PC-3 (cell line): ENCODE results near the gene ITGB1. TPM values are rescaled to one million over a fixed set of nuclear protein-coding genes. Genes with fewer than 3 reads are reported as not detected.

ENCODE experiments used
- ATAC-seq: fragments of 200-7000 bp; cut with Tn5 transposase; 2 replicates; pipeline ENCODE4 v1.9.1; 2020; ENCODE audit warnings: mild to moderate bottlenecking, moderate library complexity
- BruUV-seq: library from RNA; stranded (reverse); fragments of 400-500 nt; replicated peaks from 2 replicates; lab custom pipeline; 2021; lab: Mats Ljungman, UMichigan
- CTCF ChIA-PET: fragments of 300-600 bp; sonication (Branson Sonifier 250); formaldehyde crosslinking; loops from one replicate; lab custom pipeline; 2022; ENCODE audit warnings: antibody characterized with exemption; lab: Charles Lee
- POLR2A ChIA-PET: fragments of 300-600 bp; sonication (Branson Sonifier 250); formaldehyde crosslinking; loops from one replicate; lab custom pipeline; 2022; ENCODE audit warnings: antibody characterized with exemption; ENCODE audit not compliant: unreplicated experiment; lab: Charles Lee
- DNase-seq: peaks from one replicate; pipeline ENCODE4 v3.0.0-alpha.2; 2015
- H2AFZ ChIP-seq: fragments of 300-600 bp; sonication (generic); 2 replicates; pipeline ENCODE4 v1.6.0; 2016; ENCODE audit warnings: antibody characterized with exemption, low read length
- H3F3A ChIP-seq: fragments of 300-600 bp; sonication (generic); one replicate; pipeline ENCODE4 v1.6.0; 2017; ENCODE audit warnings: antibody characterized with exemption, low read length, control low read depth, mild to moderate bottlenecking; ENCODE audit not compliant: unreplicated experiment
- H3K27ac ChIP-seq: fragments of 300-600 bp; sonication (generic); 2 replicates; pipeline ENCODE4 v1.5.1; 2016; ENCODE audit warnings: mild to moderate bottlenecking, low read length
- H3K27me3 ChIP-seq: fragments of 300-600 bp; sonication (generic); 2 replicates; pipeline ENCODE4 v1.6.1; 2016; ENCODE audit warnings: low read length, mixed read lengths
- H3K36me3 ChIP-seq: fragments of 300-600 bp; sonication (generic); 2 replicates; pipeline ENCODE4 v1.6.1; 2016; ENCODE audit warnings: low read depth, mixed run types, low read length, mixed read lengths
- H3K4me1 ChIP-seq: fragments of 300-600 bp; sonication (generic); 2 replicates; pipeline ENCODE4 v1.5.1; 2016; ENCODE audit warnings: low read length; ENCODE audit not compliant: insufficient read depth
- H3K4me2 ChIP-seq: fragments of 300-600 bp; sonication (generic); 2 replicates; pipeline ENCODE4 v1.6.0; 2016; ENCODE audit warnings: low read length
- H3K4me3 ChIP-seq: fragments of 300-600 bp; sonication (generic); 2 replicates; pipeline ENCODE4 v1.5.1; 2016; ENCODE audit warnings: mild to moderate bottlenecking, low read length, mixed read lengths
- H3K79me2 ChIP-seq: fragments of 300-600 bp; sonication (generic); 2 replicates; pipeline ENCODE4 v1.6.1; 2017; ENCODE audit warnings: low read length, mixed read lengths
- H3K9ac ChIP-seq: fragments of 300-600 bp; sonication (generic); 2 replicates; pipeline ENCODE4 v1.6.0; 2016; ENCODE audit warnings: mild to moderate bottlenecking, low read length
- H3K9me2 ChIP-seq: fragments of 300-600 bp; sonication (generic); replicated peaks from 2 replicates; pipeline ENCODE4 v1.6.1; 2016; ENCODE audit warnings: mixed run types, low read length, mixed read lengths
- H3K9me3 ChIP-seq: fragments of 300-600 bp; sonication (generic); 2 replicates; pipeline ENCODE4 v1.6.1; 2016; ENCODE audit warnings: low read length, mixed read lengths
- H4K20me1 ChIP-seq: fragments of 300-600 bp; sonication (generic); 2 replicates; pipeline ENCODE4 v1.6.1; 2016; ENCODE audit warnings: low read length, mixed read lengths
- EZH2 ChIP-seq: fragments of 300-600 bp; sonication (generic); IDR thresholded peaks from one replicate; pipeline ENCODE4 v1.6.1; 2017; ENCODE audit warnings: antibody characterized with exemption, mild to moderate bottlenecking, low read length; ENCODE audit not compliant: unreplicated experiment
- EZH2phosphoT487 ChIP-seq: fragments of 300-600 bp; sonication (generic); IDR thresholded peaks from 2 replicates; pipeline ENCODE4 v1.6.1; 2018; ENCODE audit warnings: mild to moderate bottlenecking, antibody characterized with exemption, low read length, borderline replicate concordance
- intact Hi-C: fragments of 100-400 bp; cut with micrococcal nuclease; formaldehyde crosslinking; loops from 2 replicates; pipeline ENCODE4 v1.9.0; 2023
- total RNA-seq: library from RNA; depleted of rRNA; stranded (reverse); fragments of >200 nt; gene quantifications from 2 replicates; pipeline ENCODE4 v1.2.3, GENCODE V29; 2014
- TF ChIP-seq, protein P1 (sequence below): fragments of 300-600 bp; sonication (generic); conservative IDR thresholded peaks from 2 replicates; pipeline ENCODE4 v1.5.1; 2017; ENCODE audit warnings: antibody characterized with exemption, low read depth, mild to moderate bottlenecking, low read length

Gene ITGB1
- total RNA-seq, 1 experiment from 2014 or later = 1,010 TPM

DNA sequence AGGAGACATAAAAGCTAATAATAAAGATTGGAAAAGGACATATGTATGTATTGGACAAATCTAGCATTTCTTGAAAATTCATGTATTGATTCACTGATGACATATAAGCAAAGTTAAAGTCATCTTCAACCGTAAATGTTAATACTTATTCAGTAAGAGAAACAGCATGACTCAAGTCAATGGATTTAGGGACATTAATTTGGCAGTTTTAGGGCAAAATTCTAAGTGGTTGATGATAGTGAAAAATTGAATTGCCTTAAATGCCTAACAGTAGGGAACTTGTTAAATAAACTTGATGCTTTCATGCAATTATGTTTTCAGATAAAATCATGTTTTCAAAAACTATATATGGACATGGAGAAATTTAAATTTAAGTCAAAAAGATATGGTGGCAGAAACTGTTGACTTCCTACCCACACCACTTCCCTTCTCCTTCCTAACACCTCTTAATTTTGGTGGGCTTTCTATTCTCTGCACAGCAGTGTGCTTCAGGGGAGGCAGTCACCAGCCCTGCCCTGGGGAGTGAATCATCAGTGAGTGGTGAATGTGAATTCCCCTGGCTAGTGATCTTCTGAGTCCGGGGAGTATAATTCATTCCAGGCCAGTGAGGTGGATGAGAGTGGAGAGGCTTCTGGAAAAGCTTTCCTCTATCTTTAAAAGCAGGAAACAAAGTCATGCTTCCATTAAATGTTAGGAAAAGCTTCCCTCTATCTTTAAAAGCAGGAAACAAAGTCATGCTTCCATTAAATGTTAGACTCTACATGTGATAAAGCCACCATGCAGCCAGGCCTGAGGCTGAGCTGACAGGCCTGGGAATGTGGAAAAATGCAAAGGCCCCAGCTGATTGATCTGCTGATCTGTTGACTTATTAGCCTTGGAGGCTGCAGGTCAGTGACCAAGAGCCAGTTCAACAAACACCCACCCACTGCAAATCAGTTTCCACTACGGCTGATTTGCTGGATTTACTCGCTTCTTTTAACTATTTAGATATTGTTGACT lies 25.2 kb upstream of the ITGB1 start:
- peak overlapping the region; percentile 41 for H3K4me3 ChIP-seq
- peak; percentile 98 for DNase-seq
- H3K27ac ChIP-seq = peak overlapping the region; percentile 94
- CTCF ChIA-PET = interaction anchor here (0.6 to 1.0 kb wide), 2 partner anchors 21 kb away, joined by 3 read pairs; no protein-coding TSS in a partner anchor
- POLR2A ChIA-PET = interaction anchor here (0.5 to 1.2 kb wide), 4 partner anchors 24 to 164 kb away, joined by 3 to 9 read pairs (median 4); no protein-coding TSS in a partner anchor
- H3K9ac ChIP-seq = peak overlapping the region; percentile 88
- no peak overlapping the region for H2AFZ ChIP-seq
- H3F3A ChIP-seq = peaks cover 39% of the 10 kb centered on the region
- peak overlapping the region; percentile 79 for H3K4me2 ChIP-seq
- H3K9me3 ChIP-seq = no peaks in the 10 kb centered on the region
- intact Hi-C loops = loop anchor here (1.0 kb wide), 1 partner anchor 22 kb away; no protein-coding TSS in a partner anchor
- no TSS peak for BruUV-seq
- H3K79me2 ChIP-seq = peaks cover 29% of the 10 kb centered on the region
- H3K9me2 ChIP-seq = no peaks in the 10 kb centered on the region
- peaks cover 72% of the 10 kb centered on the region for H3K4me1 ChIP-seq
- no peaks in the 10 kb centered on the region for H3K36me3 ChIP-seq
- TF ChIP-seq EZH2 (no peak), EZH2phosphoT487 (no peak)
- TF ChIP-seq, protein P1, sequence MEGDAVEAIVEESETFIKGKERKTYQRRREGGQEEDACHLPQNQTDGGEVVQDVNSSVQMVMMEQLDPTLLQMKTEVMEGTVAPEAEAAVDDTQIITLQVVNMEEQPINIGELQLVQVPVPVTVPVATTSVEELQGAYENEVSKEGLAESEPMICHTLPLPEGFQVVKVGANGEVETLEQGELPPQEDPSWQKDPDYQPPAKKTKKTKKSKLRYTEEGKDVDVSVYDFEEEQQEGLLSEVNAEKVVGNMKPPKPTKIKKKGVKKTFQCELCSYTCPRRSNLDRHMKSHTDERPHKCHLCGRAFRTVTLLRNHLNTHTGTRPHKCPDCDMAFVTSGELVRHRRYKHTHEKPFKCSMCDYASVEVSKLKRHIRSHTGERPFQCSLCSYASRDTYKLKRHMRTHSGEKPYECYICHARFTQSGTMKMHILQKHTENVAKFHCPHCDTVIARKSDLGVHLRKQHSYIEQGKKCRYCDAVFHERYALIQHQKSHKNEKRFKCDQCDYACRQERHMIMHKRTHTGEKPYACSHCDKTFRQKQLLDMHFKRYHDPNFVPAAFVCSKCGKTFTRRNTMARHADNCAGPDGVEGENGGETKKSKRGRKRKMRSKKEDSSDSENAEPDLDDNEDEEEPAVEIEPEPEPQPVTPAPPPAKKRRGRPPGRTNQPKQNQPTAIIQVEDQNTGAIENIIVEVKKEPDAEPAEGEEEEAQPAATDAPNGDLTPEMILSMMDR = no peak
- H4K20me1 ChIP-seq = no peaks in the 10 kb centered on the region
- no peaks in the 10 kb centered on the region for H3K27me3 ChIP-seq
- ATAC-seq = peak; percentile 35

DNA sequence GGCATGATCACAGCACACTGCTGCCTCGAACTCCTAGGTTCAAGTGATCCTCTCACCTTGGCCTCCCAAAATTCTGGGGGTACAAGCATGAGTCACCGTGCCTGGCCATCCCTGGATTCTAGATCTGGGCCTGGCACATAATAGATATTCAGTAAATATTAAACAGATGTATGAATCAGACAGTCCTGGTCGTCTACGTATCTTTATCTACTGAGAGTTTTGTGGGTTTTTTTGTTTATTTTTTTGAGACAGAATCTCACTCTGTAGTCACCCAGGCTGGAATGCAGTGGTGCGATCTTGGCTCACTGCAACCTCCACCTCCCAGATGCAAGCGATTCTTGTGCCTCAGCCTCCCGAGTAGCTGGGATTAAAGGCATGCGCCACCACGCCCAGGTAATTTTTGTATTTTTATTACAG lies 24.3 kb upstream of the ITGB1 start:
- ChIA-PET CTCF (interaction anchor here (1.0 kb wide), 1 partner anchor 20 kb away, joined by 3 read pairs; no protein-coding TSS in a partner anchor), POLR2A (interaction anchor here (0.5 to 2.4 kb wide), 5 partner anchors 23 to 51 kb away, joined by 3 to 37 read pairs (median 6); no protein-coding TSS in a partner anchor)
- H3K9ac ChIP-seq = peak overlapping the region; percentile 88
- H3K36me3 ChIP-seq = no peaks in the 10 kb centered on the region
- BruUV-seq = no TSS peak
- H3F3A ChIP-seq = peaks cover 39% of the 10 kb centered on the region
- no peaks in the 10 kb centered on the region for H3K27me3 ChIP-seq
- peaks cover 72% of the 10 kb centered on the region for H3K4me1 ChIP-seq
- intact Hi-C loops = loop anchor here (1.0 kb wide), 1 partner anchor 23 kb away; no protein-coding TSS in a partner anchor
- H3K79me2 ChIP-seq = peaks cover 29% of the 10 kb centered on the region
- peak overlapping the region; percentile 41 for H3K4me3 ChIP-seq
- H3K9me3 ChIP-seq = no peaks in the 10 kb centered on the region
- no peaks in the 10 kb centered on the region for H4K20me1 ChIP-seq
- H2AFZ ChIP-seq = no peak overlapping the region
- H3K27ac ChIP-seq = peak overlapping the region; percentile 94
- DNase-seq (peak; percentile 98), ATAC-seq (peak; percentile 28)
- TF ChIP-seq, protein P1 = no peak
- TF ChIP-seq EZH2phosphoT487 (no peak), EZH2 (no peak)
- peak overlapping the region; percentile 79 for H3K4me2 ChIP-seq
- no peaks in the 10 kb centered on the region for H3K9me2 ChIP-seq
